Measurements from ENCODE around the gene CDX2. TPM values are rescaled to one million over a fixed set of nuclear protein-coding genes. Genes with fewer than 3 reads are reported as not detected.

CDX2 gene
- total RNA-seq, result not detected in 2 replicates

DNA sequence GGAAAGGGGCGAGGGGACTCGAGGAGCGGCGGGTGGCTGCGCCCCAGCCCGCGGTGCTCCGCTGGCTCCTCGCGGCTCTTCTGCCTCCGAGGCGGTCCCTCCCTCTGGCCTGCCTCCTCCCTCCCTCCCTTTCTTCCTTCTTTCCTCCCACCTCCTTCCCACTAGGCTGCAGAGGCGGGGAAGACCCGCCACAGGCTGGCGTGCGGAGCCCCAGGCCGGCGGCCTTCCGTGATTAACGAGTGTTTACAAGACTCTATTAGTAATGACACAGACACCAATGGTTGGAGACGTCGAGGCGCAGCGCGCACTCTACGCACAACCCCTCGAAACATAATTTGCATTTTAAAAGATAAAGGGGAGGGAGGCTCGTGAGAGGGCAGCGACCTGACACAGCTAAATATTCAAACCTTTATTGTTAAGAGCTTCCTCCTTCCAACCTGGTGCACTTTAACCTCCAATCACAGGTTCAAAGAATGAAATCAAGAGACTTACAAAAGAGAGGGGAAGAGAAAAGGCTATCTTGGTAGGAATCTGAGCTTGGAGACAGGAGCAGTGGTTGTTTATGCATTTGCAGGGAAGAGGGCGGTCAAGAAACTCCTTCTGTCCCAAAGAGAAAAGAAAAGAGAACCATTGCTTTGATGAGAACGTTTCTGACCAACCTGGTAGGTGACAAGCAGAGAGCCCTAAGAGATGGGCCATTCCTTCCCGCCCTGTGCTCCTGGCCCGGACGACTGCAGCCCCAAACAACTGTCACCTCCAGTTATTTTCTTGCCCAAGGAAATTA lies at the start of gene CDX2:
CDX2 (minus strand) TSS at position 234 of the 784 bp plus-strand sequence. CDS start 309 bp downstream, outside the sequence.

DNA sequence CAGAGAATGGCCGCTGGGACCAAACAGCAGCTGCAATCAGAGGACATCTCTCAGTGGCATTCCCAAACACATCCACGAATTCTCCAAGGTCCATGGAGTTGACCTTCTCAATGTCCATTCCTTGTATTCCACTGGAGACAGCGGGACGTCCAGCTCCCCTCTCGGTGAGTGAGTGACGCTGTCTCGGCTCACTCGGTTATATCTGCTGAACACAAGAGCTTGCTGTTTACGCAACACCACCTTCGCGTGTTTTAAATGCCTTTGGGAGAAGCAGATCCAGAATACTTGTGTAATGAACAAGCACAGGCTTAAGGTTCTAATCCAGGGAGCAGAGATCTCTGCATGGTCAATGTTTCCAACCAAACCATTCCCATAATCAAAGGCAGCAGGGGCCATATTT lies 19.4 kb upstream of the CDX2 start, which contains the start of gene URAD:
URAD (minus strand) TSS at position 174 of the 400 bp plus-strand sequence; CDS start at position 118, 56 bp downstream.

GRCh38 chr13:27919934-27920676 lies 49.0 kb downstream of the CDX2 start, which contains the start of gene PDX1:
Gene PDX1 (plus strand): TSS chr13:27920000. CDS start chr13:27920139, 139 bp downstream.

Small RNA genes within 50 kb of the gene (small RNA-seq; reads per million reads assigned to genes)
- gene ATP5F1EP2 (not detected), gene RN7SL272P (not detected)

Other genes with a start within 250 kb of the CDX2 start
- gene GSX1, start 176.8 kb downstream of the CDX2 start, total RNA-seq, result not detected in 2 replicates
- not detected in 2 replicates for gene PDX1, start 49.3 kb downstream of the CDX2 start, total RNA-seq
- not detected in 2 replicates for gene URAD, start 19.4 kb upstream of the CDX2 start, total RNA-seq
- gene FLT3, start 131.3 kb upstream of the CDX2 start, total RNA-seq, result not detected in 2 replicates
- 30.4 and 31.0 TPM in 2 replicates for gene PAN3, start 169.2 kb upstream of the CDX2 start, total RNA-seq

Measured in articular chondrocyte of knee joint (primary cell).